HUDEP-2 (cell line): ENCODE measurements around the gene RERE.
"Not testable (repeated sequence)": the region's sequence is repeated elsewhere in the genome, so short reads cannot be mapped to it uniquely, and the experiment has no call there.

Experiments
- DNase-seq, 76 experiments: peaks; one replicate each; lab custom pipeline; 2025; ENCODE audit not compliant: unreplicated experiment in 76 of 76; lab: John Stamatoyannopoulos, UW

The RERE gene

DNA sequence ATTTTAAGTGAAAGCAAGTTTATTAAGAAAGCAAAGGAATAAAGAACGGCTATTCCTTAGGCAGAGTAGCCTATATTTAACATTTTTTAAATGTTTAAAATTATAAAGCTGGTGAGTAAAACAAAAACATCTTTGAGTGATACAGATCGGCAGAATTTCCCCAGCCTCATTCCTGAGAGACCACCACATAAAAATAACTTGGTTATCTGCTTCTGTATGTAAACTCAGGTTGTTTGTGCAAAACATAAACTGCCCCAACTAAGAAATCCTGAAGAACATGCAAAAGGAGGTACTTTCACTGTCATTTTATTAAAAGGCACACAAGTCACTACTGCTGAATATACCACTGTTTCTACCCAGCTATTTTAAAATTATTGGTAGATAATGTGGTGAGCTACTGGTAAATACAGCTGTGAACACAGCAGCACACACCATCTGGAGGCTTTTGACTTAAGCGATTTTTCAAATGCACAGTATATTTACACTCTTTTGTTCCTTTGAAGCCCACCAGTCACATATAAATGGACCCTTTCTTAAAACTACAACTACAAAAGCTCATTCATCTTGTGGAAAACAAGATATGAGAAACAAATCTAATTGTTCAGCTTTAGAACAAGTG, 119.3 kb downstream of the RERE start:
- DNase-seq = no peak

DNA sequence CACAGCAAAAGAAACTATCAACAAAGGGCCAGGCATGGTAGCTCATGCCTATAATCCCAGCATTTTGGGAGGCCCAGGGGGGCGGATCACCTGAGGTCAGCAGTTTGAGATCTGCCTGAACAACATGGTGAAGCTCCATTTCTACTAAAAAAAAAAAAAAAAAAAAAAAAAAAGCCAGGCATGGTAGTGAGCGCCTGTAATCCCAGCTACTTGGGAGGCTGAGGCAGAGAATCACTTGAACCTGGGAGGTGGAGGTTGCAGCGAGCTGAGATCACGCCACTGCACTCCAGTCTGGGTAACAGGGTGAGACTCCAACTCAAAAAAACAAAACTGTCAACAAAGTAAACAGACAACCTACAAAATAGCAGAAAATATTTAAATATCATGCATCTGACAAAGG, 122.0 kb downstream of the RERE start:
- not testable (repeated sequence) for DNase-seq

DNA sequence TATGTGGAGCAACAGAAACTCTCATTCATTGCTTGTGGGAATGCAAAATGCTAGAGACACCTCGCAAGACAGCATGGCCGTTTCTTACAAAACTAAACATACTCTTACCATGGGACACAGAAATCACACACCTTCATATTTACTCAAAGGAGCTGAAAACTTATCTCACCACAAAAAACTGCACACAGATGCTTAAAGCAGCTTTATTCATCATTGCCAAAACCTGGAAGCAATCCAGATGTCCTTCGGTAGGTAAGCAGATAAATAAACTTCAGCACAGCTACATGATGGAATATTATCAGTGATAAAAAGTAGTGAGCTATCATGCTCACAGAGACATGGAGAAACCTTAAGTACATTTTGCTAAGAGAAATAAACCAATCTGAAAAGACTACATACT, 124.3 kb downstream of the RERE start:
- peak in 1 of 76 experiments; percentile 13 for DNase-seq

DNA sequence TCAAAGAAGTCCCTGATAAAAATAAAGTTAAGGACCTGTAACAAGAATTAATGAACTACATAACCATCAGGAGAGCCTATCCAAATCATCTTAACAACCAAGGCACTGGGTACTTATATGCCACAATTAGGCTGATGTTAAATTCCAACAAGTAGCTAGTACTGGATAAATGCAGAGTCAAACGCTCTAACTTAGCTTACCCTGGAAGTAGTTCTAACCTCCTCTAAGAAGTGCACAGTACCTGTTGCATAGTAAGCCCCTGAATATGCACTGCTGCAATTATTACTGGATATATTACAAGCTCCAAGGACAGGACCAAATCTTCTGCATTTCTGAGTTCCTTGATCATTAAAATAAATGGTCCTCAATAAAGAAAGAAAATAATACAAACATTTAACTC, 125.8 kb downstream of the RERE start:
- no peak for DNase-seq

DNA sequence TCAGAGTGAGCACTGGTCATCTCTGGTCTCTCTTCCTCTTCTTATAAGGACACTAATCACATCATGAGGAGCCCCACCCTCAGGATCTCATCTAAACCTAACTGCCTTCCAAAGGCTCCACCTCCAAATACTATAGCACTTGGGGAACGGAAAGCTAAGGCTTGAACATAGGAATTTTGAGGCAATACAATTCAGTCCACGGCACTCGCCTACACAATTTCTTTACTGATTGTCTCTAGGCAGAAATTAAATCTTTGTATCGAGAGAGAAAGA, 127.3 kb downstream of the RERE start:
- no peak for DNase-seq

DNA sequence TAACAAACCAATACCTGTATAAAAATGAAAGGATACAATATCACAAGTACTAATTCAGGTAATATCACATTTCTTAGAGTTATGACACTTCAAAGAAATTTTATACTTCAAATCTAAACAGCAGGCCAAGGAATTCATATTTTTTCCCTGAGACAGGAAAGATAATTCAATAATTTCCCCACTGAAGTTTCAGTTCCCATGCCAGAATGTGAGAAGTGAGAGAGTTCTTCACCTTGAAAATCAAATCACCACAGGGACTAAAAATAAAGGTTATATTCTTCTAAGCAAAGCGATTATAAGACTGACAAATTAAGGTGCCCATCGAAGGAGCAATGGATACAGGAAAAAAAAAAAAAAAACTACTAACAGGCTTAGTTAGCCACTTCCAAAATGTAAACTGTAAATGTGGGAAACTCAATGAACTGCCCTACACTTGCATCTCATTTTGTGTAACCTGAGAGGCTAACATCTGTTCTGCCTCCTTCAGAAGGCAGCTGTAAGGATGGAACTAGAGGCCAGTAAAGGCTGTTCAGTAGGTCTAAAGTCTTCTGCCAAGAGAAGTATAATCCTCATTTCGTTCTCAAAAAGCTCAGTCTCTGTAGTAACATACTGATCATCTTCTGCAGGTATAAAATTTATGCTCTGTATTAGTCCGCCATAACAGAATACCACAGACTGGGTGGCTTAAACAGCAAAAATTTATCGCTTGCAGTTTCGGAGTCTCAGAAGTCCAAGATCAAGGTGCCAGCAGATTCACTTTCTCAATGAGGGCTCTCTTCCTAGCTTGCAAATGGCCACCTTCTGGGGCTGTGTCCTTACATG, 127.8 kb downstream of the RERE start:
- no peak for DNase-seq

DNA sequence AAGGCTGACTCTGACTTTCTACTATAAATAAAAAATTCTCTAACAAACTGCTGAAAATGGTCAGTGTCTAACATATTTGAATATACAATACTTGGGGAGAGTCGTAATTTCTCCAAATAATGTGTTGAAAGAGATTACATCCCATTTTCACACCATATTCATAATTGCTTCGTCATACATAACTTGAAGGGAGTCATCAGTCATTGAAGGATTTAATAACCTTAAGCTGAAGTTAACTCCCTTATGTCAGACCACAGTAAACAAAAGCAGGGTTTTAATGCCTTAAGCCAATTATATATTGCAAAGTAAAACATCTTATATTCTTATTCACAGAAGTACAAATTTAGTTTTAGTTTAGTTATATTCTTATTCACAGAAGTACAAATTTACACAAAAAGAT, 129.9 kb downstream of the RERE start:
- no peak for DNase-seq

DNA sequence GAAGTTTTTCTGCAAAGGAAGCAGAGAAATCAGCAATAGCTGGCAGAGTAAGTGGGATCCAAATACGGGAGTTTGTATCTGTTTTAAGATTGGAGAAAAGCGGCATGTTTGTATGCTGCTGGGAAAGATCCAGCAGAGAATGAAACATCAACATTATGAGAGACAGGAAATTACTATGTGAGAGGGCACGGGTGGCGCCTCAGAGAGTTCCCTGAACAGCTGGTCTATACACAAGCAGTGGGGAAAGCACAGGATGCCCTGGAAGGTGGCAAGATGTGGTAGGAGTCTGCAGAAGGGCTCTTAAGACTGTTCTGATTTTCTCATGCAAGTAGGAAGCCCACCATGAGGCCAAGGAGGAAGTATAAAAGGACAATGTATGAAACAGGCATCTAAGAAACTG, 130.4 kb downstream of the RERE start:
- no peak for DNase-seq

DNA sequence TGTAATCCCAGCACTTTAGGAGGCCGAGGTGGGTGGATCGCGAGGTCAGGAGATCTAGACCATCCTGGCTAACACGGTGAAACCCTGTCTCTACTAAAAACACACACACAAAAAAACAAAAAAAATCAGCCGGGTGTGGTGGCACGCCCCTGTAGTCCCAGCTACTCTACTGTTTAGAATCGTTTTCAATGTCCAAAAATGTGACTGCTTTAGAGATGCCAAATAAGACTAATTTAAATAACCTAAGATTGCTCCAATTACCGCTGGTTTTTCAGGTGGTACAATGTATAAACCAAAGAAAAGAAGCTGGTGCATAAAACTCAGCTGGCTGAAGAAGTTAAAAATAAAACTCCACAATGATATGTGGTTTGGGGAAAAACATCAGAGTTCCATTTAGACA, 132.0 kb downstream of the RERE start:
- no peak for DNase-seq

DNA sequence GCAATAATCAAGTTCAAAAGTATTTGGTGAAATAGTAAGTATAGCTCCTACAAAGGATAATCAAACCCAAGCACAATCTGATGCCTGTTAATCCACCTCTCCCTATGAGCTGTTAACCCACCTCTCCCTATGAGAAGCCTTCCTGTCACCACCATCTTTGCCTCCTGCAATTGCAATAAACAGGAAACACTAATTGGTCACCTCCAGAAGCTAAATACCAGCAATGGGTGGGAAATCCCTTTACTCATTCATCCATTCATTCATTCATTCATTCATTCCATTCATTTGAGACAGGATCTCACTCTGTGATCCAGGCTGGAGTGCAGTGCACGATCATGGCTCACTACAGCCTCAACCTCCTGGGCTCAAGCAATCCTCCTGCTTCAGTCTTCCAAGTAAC, 132.8 kb downstream of the RERE start:
- DNase-seq = no peak

DNA sequence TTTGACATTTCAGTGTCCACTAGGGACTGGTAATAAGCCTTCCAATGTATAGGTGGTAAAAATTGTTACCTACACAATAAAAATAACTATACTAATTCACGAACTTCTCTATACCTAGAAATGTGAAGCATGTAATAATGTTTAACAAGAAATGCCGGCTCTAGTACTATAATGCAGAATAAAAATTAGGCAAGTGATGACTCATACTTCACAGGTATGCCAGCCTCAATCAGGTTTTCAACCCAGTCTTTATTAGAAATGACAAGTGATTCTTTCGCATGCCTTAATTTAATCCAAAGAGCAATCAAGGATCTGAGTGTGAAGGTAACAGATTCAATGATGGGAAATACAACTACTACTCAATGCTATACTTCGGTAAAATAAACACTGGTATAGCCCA, 134.9 kb downstream of the RERE start:
- no peak for DNase-seq

DNA sequence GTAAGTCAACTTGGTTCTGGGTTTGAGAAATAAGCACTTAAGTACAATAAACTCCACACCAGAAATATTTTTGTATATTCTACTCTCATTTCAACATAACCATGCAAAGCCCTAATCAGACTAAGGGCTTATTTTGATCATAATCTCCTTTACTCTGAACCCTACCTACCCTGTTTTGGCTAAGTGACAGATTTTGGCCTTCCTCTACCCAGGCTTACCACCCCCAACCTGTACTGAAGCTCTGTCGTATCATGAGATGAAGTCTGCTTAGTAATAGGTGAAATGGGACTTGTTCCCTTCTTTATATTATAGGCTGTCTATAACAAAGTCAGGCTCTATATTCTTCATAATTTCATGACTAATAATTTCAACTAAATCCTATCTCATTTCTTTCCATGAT, 135.5 kb downstream of the RERE start:
- no peak for DNase-seq

DNA sequence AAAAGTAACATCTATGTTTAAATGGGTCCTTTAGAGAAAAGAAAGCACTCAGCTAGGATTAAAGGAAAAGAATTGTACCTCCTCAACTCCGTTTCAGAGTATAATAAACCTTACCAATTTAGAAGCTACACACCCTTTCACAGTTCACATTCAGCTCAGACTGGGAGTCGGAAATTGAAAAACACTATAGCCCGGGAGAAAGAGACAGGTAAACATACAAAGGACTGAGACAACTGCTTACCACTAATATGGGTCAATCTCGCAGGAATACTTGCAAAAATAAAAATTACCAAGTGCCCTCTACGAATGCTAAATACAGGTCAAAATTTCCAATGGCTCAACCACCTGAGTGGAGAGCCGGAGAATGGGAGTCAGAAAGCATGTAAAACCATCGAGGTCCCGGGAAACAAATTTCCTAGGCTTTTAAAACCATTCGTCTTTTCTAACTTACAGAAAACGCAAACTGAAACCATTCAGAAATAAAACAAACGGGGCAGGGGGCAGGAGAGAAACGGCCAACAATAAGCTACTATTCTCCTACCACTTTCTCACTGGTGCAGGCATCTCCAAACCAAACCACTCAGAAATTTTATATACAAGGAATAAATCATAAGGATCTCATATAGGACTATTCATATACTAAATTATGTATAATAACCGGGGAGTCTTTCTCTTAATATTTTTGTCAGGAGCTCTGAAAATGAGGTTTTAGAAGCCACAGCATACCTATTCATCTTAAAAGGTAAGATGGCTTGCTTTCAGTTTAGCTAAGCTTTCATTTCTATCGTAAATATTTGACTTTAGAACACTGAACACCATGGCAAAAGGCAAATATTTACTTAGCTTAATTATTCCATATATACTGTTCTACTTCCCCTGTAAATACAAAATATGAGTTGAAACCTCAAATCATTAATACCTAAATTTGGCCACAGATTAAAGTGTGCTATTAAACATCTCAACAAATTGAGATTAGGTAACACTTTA, 136.5 kb downstream of the RERE start:
- no peak for DNase-seq

DNA sequence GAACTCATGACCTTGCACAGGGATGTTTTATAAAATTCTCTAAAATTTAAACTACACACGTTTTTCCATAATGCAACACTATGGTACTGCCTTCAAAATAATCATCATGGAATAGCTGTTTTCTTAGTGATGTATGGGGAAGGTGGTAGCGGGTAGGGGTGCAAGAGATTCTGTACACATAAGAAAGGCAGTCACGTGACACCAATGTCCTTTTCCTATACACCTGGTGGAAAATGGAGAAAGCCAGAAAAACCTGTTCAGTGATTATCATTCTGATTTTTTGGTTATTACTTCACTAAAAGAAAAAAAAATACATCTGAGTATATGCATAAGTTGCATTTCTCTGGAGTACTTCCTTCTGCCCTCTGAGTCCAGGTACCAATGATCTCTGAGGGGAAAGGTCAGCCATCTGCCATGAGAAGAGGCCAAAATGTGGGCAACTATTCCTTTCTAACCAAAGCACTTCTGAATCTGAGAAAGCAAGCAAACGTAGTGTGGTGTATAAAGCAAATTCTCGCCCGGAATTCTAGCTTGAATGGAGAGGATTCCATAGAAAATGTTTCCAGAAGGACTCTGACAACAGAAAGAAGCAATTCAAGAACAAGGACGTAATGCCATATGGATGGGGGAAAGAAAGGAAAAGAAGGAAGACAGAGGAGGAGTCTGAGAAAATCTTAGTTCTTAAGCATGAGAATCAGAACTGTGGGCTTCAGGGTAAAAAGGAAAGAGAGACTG, 137.3 kb downstream of the RERE start:
- no peak for DNase-seq

DNA sequence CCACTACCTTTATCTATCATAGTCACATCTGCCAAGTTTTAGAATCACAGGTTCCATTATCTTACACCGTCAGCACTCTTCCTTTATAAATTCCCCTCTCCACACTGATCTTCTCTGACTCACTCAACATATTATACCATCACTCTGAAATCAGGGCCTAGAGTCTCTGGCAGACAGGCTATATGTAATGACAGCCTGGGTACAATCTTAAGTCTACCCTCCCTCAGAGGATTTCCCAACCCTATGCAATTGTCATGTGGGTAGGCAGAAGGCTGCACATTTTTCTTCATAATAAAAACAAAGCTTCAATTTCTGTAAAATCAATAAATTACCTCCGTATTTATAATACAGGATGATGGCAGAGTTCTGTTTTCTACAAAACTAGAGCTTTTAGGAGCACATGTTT, 138.0 kb downstream of the RERE start:
- peak in 3 of 76 experiments; percentile 19 to 37 (median 30) for DNase-seq

DNA sequence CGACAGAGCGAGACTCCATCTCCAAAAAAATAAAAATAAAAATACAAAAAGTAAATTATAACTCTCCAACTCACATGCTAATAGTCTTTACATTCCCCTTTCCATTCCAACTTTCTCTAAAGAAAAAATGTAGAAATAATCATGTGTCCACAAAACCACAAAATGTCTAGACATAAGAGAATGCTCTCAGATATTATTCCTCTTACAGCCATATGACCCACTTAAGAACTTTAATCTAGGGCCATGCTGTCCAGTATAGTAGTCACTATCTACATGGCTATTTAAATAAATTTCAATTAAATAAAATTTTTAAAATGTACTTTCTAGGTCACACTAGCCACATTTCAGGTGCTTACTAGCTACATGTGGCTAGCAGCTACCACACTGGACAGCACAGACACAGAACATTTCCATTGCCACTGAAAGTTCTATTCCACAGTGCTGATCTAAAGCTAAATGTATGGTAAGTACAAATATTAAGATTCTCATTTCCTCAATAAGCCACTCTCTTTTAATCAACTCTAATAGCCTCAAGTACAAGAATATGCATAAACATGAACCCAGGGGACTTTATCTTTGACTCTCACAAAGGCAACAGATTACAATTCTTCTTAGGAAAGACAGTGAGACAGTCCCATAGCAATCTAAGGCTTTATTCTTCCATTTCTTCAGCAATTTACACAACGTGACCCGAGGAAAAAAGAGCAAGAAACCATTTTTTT, 138.6 kb downstream of the RERE start:
- DNase-seq = no peak

DNA sequence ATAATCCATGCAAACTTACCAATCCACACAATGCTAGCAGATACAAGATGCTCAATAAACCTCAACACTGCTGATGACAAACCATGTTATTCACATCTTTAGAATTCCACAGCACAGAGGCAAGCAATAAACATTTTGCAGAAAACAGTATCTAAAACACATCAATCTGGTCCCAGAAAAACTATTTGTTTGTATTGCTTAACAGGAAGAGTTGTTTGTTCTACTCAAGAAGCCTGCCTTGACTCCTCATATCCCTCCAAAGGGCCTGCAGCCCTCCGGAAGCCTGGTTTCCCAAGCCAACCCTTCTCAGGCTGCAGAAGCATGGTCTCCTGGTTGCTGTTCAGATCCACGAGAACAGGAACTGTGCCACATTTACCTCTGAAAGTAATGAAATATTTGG, 139.7 kb downstream of the RERE start:
- DNase-seq = no peak

DNA sequence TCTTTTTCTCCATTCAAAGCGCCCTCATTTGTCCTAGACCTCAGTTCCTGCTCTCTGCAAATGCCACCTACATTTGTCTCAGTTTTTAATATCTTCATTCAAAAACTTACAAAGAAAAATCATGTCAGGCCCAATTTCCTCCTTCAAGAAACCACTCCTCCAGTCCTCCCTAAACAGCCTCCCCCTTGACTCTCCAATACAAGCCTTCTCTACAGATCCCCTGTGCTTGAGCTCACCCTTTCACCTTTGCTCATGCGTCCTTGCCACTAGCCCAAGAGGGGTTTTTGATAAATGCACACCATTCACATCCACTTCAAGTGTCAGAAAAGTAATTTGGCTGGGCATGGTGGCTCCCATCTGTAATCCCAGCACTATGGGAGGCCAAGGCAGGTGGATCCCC, 140.6 kb downstream of the RERE start:
- DNase-seq = no peak

DNA sequence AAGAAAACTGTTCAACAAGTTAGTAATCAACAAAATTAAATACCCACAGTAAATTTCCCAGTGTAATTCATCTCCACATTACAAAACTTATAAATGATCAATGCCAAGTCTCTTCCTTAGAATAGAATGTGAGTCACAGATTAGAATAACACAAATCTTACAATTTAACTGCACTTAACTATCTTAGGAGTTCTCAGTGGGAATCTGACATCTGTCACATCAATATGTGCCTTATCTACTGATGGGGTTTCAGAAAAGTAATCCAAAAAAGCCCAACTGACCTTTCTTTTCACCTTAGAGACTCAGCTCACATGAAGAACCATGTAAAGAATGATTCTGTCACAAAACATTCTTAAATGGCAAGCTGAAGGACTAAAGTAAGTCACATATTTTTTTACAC, 141.4 kb downstream of the RERE start:
- DNase-seq = no peak

DNA sequence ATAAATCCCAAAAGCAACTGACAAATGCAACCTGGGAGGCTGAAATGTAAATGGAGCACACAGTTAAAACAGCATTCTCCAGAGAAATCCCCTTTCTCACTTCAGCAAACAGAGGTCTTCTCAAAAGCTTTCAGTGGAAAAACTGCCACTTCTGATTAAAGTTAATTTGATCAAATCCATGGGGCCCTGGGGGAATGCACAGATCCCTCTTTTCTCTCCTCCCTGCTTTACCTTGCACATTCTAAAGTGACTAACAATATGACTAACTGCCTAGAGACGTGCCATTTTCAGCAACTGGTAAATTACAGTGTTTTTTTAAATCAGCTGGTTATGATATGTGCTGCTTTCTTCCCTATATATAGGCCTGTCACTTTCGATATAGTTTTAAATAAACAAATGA, 142.5 kb downstream of the RERE start:
- no peak for DNase-seq
